ACC112 (cell line): ENCODE results near the gene C10orf105.

Experiments
- H2AFZ ChIP-seq: fragments of 200-600 bp; sonication (generic); one replicate; pipeline ENCODE4 v1.6.0; 2017; ENCODE audit warnings: antibody characterized with exemption, low read length; ENCODE audit not compliant: unreplicated experiment
- H3K27ac ChIP-seq: fragments of 200-600 bp; sonication (generic); 2 replicates; pipeline ENCODE4 v1.5.1; 2014; ENCODE audit warnings: low read depth, mild to moderate bottlenecking, antibody characterized with exemption, low read length, moderate library complexity
- H3K27me3 ChIP-seq: fragments of 200-600 bp; sonication (generic); 2 replicates; pipeline ENCODE4 v1.6.1; 2014; ENCODE audit warnings: mild to moderate bottlenecking, antibody characterized with exemption, low read length, moderate library complexity, mixed read lengths; ENCODE audit not compliant: insufficient read depth
- H3K36me3 ChIP-seq: fragments of 200-600 bp; sonication (generic); 2 replicates; pipeline ENCODE4 v1.6.1; 2016; ENCODE audit warnings: mild to moderate bottlenecking, antibody characterized with exemption, low read length, moderate library complexity, mixed read lengths; ENCODE audit not compliant: insufficient read depth
- H3K4me1 ChIP-seq: fragments of 200-600 bp; sonication (generic); one replicate; pipeline ENCODE4 v1.6.1; 2016; ENCODE audit warnings: low read length, mixed read lengths; ENCODE audit not compliant: insufficient read depth, unreplicated experiment, control insufficient read depth
- H3K4me3 ChIP-seq: fragments of 200-600 bp; sonication (generic); 2 replicates; pipeline ENCODE4 v1.5.1; 2014; ENCODE audit warnings: mild to moderate bottlenecking, low read depth, low read length
- H3K79me2 ChIP-seq: fragments of 200-600 bp; sonication (generic); one replicate; pipeline ENCODE4 v1.6.0; 2016; ENCODE audit warnings: low read length; ENCODE audit not compliant: control insufficient read depth, unreplicated experiment, insufficient read depth

The C10orf105 gene

DNA sequence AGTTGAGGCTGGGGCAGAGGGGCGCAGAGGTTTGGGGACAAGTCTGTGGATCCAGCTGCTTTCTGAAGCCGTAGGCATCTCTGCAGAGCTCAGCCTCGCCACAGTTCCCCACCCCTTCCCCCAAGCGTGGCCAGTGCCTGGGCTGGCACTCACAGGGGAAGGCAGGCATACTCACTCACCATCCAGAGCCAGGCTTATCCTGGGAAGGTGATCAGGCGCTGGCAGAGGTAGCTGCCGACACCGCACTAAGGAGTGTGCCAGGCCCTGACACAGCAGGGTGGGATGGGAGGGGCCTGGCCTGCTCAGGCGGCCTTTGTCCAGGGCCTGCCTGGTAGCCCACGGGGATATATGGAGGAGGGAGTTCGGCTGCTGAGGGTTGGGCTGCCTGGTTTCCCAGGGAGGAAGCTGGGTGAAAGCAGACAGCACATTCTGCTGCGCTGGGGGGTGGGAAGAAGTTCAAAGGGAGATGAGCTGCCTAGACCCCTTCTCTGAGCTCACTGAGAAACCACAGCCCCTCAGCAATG is 37.9 kb upstream of the C10orf105 start:
- Histone ChIP-seq H3K79me2 (no peaks in the 10 kb centered on the region), H3K4me3 (no peak overlapping the region), H3K27me3 (no peaks in the 10 kb centered on the region), H3K36me3 (no peaks in the 10 kb centered on the region), H2AFZ (no peak overlapping the region), H3K4me1 (peaks cover 5% of the 10 kb centered on the region), H3K27ac (no peak overlapping the region)

DNA sequence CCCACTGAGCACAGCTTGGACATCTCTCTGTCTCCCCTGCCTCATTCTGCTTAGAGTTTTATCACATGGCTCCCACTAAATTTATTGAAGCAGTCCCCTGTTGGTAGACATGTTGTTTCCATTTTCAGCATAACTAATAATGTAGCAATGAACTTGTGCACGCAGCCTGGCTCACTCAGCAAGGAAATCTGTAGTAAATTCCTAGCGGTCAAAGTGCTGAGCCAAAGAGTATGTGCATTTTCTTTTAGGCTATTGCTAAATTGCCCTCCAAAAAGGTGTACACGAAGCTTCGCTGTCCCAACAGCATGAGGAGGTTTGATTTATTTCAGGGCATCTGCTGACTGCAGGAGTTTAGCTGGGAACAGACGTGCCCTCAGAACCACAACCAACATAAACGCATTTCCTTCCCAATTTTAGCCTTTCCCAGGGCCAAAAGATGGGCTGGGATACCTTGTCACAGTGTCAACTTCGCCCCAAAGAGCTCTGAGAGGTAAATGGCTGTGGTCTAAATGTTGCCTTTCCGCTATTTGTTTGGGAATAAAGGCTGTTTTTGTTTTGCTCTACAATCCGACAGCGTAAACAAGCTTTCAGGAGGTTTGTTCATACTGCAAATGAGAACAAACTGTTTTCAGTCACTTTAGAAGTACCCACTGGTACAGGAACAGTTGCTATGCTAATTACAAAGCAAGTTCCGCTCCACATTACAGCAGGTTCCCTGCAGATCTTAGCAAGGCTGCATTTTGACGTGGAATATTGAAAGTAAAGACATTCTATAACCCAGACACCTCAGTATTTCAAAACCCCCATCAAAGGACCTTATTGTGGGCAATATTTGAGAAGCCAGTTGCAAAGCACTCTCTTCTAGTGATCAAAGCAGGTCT is 37.0 kb upstream of the C10orf105 start:
- Histone ChIP-seq H3K27ac (no peak overlapping the region), H3K27me3 (no peaks in the 10 kb centered on the region), H3K79me2 (no peaks in the 10 kb centered on the region), H3K36me3 (no peaks in the 10 kb centered on the region), H3K4me3 (no peak overlapping the region), H3K4me1 (peaks cover 5% of the 10 kb centered on the region), H2AFZ (no peak overlapping the region)

DNA sequence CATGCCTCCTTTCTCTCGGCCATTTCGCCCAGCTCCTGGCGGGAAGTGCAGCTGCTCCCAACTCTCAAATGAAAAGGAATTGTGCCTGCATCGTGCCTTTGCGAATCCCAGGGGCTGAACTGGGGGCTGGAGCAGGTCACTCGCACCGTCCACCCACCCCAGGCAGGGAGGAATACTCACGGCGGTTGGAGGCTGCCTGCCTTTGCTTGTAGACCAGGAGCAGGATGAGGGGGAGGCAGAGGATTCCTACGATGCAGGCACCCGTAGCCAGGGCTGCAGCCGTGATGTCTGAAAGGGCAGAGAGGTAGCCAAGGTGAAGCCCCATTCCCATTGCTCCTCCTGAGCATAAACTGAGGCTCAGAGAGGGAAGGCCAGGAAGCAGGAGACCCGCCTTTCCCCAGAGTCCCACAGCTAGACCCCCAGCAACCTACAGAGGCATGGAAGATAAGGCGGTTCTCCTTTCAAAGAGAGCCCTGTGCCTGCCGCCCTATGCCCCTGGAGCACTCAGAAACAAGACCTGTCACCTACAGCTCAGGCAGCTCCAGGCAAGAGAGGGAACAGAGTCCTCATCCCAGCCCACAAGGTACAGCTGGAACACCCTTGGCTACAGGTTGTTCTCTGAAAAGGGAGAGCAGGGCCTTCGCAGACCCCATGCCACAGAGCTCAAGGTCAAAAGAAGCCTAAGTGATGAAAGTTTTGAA is 35.8 kb upstream of the C10orf105 start:
- Histone ChIP-seq H3K79me2 (no peaks in the 10 kb centered on the region), H3K4me1 (no peaks in the 10 kb centered on the region), H3K36me3 (no peaks in the 10 kb centered on the region), H3K27me3 (no peaks in the 10 kb centered on the region), H3K4me3 (no peak overlapping the region), H3K27ac (no peak overlapping the region), H2AFZ (no peak overlapping the region)

GRCh38 chr10:71754562-71754961 is 35.0 kb upstream of the C10orf105 start:
- no peaks in the 10 kb centered on the region for H3K36me3 ChIP-seq
- H3K4me1 ChIP-seq = no peaks in the 10 kb centered on the region
- H3K79me2 ChIP-seq = no peaks in the 10 kb centered on the region
- no peak overlapping the region for H3K4me3 ChIP-seq
- no peak overlapping the region for H3K27ac ChIP-seq
- H2AFZ ChIP-seq = no peak overlapping the region
- no peaks in the 10 kb centered on the region for H3K27me3 ChIP-seq

DNA sequence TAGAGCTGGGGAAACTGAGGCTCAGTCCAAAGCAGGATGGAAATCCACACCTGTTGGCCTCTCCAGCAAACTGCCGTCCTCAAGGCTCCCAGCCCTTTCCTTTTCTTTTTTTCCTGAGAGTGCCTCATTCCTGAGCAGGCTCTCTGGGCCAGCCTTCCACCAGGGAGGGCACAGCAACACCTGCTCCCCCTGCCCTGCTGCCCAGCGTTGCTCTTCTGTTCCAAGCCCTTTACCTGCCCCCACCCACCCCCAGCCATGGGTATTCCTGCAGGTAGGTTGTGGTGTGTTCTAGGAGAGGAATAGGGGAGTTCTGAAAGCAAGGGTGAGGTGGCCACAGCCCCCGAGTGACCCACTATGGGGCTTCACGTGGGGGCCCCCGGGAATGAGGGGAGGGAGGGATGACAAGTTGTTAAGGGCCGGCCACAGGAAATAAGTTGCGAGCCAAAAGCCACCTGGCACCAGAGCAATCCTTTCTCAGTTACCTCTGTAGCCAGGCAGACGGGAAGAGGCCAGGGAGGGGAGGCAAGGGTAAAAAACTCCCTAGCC is 34.5 kb upstream of the C10orf105 start:
- H3K4me1 ChIP-seq = no peaks in the 10 kb centered on the region
- H3K27ac ChIP-seq = no peak overlapping the region
- no peak overlapping the region for H3K4me3 ChIP-seq

DNA sequence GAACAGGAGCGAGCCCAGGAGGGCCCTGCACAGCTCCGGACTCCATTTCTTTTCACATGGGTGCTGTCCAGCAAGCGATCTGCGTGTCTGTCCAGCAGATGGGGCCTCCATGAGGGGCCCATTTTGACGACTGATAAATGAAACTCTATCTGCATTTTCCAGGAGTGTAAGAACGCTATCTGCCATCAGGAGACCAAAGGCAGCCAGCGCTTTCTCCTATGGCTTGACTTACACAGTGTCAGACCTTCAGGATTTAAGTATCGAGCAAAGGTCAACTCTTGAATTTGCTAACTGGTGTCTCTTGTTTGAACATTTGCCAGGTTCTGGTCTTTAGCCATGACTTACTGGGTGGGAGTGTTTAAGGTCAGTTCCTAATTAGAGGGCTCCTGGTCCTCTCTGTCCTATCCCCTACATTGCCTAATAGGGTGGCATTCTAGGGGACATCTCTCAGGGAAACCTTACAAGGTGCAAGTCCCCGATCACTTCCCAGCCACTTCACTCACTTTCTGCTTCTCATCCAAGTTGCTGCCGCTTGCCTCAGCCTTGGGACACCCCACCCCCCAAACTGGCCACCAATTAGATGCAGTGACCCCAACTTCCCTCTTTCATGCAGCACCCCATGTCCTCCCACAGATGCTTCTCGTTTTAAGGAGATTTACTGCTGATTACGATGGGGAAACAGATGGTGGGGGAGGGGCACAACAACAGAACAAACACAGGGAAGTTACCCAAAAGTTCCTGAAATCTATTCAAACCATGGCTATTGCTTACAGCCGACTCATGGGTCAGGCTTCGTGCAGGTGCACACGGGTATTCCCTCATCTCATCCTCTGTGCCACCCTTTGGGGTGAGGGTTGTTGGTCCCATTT is 33.7 kb upstream of the C10orf105 start:
- no peak overlapping the region for H3K27ac ChIP-seq
- H3K79me2 ChIP-seq = no peaks in the 10 kb centered on the region
- no peak overlapping the region for H3K4me3 ChIP-seq
- no peaks in the 10 kb centered on the region for H3K4me1 ChIP-seq
- no peaks in the 10 kb centered on the region for H3K36me3 ChIP-seq
- H3K27me3 ChIP-seq = no peaks in the 10 kb centered on the region
- no peak overlapping the region for H2AFZ ChIP-seq

More for the DNA sequence above, 34.5 kb upstream of the C10orf105 start:
- no peaks in the 10 kb centered on the region for H3K79me2 ChIP-seq
- no peaks in the 10 kb centered on the region for H3K27me3 ChIP-seq
- no peaks in the 10 kb centered on the region for H3K36me3 ChIP-seq
- H2AFZ ChIP-seq = no peak overlapping the region

DNA sequence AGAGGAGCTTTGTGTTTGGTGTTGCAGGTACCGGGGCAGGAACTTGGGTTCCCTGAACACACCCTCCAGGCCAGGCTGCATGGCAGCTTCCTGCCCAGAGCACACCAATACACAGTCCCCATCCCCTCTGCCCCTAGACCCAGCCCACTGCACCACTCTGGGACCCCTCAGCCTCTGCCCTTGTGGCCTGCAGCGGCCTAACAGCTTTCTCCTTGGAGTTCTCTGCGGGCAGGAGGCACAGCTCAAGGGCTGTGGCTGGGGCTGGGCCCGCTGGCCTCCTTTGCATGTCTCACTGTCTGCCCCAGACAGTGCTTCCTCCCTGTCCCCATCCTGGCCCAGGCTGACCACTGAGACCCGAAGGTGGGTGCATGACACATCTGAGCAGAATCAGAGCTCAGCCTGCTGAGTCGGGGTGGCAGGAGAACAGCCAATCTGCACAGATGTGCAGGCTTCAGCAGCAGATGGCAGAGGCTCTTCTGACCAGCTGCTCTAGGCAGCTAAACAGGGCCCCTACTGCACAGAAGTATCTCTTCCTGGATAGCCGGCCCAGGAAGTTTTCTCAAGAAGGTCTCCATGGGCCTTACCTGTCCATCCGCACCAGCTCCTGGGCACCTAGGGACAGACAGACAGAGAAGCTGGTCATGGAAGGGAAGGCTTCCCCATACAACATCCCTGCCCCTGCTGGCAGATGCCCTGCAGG is 33.0 kb upstream of the C10orf105 start:
- H3K27ac ChIP-seq = no peak overlapping the region
- no peak overlapping the region for H3K4me3 ChIP-seq
- no peaks in the 10 kb centered on the region for H3K36me3 ChIP-seq
- H3K79me2 ChIP-seq = no peaks in the 10 kb centered on the region
- H2AFZ ChIP-seq = no peak overlapping the region
- H3K4me1 ChIP-seq = no peaks in the 10 kb centered on the region
- no peaks in the 10 kb centered on the region for H3K27me3 ChIP-seq

- Histone ChIP-seq H3K36me3 (no peaks in the 10 kb centered on the region), H2AFZ (no peak overlapping the region), H3K4me1 (no peaks in the 10 kb centered on the region), H3K27me3 (no peaks in the 10 kb centered on the region), H3K27ac (no peak overlapping the region), H3K4me3 (no peak overlapping the region), H3K79me2 (no peaks in the 10 kb centered on the region)
Measured at GRCh38 chr10:71751515-71752224, 32.1 kb upstream of the C10orf105 start.

- Histone ChIP-seq H3K4me3 (no peak overlapping the region), H3K4me1 (no peaks in the 10 kb centered on the region), H3K36me3 (no peaks in the 10 kb centered on the region), H3K79me2 (no peaks in the 10 kb centered on the region), H2AFZ (no peak overlapping the region), H3K27me3 (no peaks in the 10 kb centered on the region), H3K27ac (no peak overlapping the region)
Measured at GRCh38 chr10:71750986-71751385, 31.4 kb upstream of the C10orf105 start.
